GM12878 (cell line): ENCODE data around the gene SEMA5A.

ENCODE experiments used
- CEBPB ChIP-seq, 2 experiments: fragments of 150-350 bp in 1 of 2; IDR thresholded peaks; 2 replicates each; pipeline ENCODE4 v1.6.1; 2012 to 2014; ENCODE audit warnings: low read depth in 2 of 2, low read length in 2 of 2, borderline replicate concordance in 1 of 2, inconsistent platforms in 1 of 2
- EZH2 ChIP-seq: IDR thresholded peaks from 2 replicates; pipeline ENCODE4 v1.6.1; 2012; ENCODE audit warnings: low read depth, mild to moderate bottlenecking, control low read depth, inconsistent platforms, low read length, borderline replicate concordance; ENCODE audit not compliant: control insufficient read depth
- MYC ChIP-seq: IDR thresholded peaks from 2 replicates; pipeline ENCODE4 v1.6.1; 2011; ENCODE audit warnings: mild to moderate bottlenecking, low read length, moderate library complexity, inconsistent platforms; ENCODE audit not compliant: insufficient read depth, insufficient replicate concordance, insufficient read length, severe bottlenecking
- SMARCA5 ChIP-seq: fragments of 450-650 bp; IDR thresholded peaks from 2 replicates; pipeline ENCODE4 v1.6.1; 2017; ENCODE audit warnings: mild to moderate bottlenecking
- SUPT20H ChIP-seq: IDR thresholded peaks from 2 replicates; pipeline ENCODE4 v1.6.1; 2011; ENCODE audit warnings: low read depth, mild to moderate bottlenecking, low read length, moderate library complexity, borderline replicate concordance; ENCODE audit not compliant: control insufficient read depth
- TF ChIP-seq, protein P1 (sequence below): IDR thresholded peaks from 2 replicates; pipeline ENCODE4 v1.6.1; 2012; ENCODE audit warnings: low read depth, low read length, improper control_type of control experiment

DNA sequence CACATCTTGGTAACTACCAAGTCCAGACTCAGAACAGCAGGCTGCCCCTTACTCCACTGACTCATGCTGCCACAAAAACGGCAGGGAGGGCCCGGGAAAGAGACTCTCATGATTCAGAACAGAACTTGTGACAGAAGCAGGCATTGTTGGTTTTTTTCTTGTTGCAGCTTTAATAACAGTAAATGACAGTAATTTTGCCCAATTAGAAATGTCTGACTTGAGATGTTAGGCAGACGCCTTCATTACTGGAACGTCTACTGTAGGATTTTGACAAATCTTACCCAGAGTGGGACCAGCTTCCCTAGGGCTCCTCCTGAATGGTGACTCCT, 77.9 kb downstream of the SEMA5A start:
- TF ChIP-seq, protein P1, sequence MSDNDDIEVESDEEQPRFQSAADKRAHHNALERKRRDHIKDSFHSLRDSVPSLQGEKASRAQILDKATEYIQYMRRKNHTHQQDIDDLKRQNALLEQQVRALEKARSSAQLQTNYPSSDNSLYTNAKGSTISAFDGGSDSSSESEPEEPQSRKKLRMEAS: no peak
- TF ChIP-seq EZH2: no peak
- no peak for TF ChIP-seq SMARCA5
- no peak for TF ChIP-seq MYC
- TF ChIP-seq CEBPB (IDR thresholded peaks at IDR 0.05; ENCODE audit: borderline replicate concordance in 1 of 2, low read depth in 2 of 2, low read length in 2 of 2): no peak
- TF ChIP-seq SUPT20H: no peak
